Liver (tissue), 9 donors: ENCODE results near the gene PTGIS. TPM values are rescaled to one million over a fixed set of nuclear protein-coding genes. Genes with fewer than 3 reads are reported as not detected.

Experiments
- DNase-seq: peaks from one replicate; pipeline ENCODE4 v3.0.0-alpha.2; 2017; ENCODE audit warnings: low spot score
- H3K27ac ChIP-seq, 2 donors: one replicate each; pipeline ENCODE4 v1.7.0; 2013; ENCODE audit warnings: inconsistent platforms in 2 of 2, low read length in 2 of 2, control low read depth in 1 of 2, low read depth in 1 of 2, mild to moderate bottlenecking in 1 of 2
- H3K27me3 ChIP-seq, 4 donors: one replicate each; pipeline versions ENCODE4 v1.6.1 to v1.7.0; 2013; ENCODE audit warnings: low read length in 3 of 4, inconsistent platforms in 1 of 4, mild to moderate bottlenecking in 1 of 4, moderate library complexity in 1 of 4; ENCODE audit not compliant: control insufficient read depth in 4 of 4, insufficient read depth in 4 of 4
- H3K36me3 ChIP-seq, 4 donors: one replicate each; pipeline versions ENCODE4 v1.6.1 to v1.7.0; 2013; ENCODE audit warnings: low read length in 3 of 4, mild to moderate bottlenecking in 3 of 4, low read depth in 1 of 4, moderate library complexity in 1 of 4; ENCODE audit not compliant: control insufficient read depth in 4 of 4, insufficient read depth in 3 of 4
- H3K4me1 ChIP-seq, 4 donors: one replicate each; pipeline versions ENCODE4 v1.6.1 to v1.7.0; 2013; ENCODE audit warnings: low read length in 3 of 4, mild to moderate bottlenecking in 3 of 4, moderate library complexity in 1 of 4; ENCODE audit not compliant: control insufficient read depth in 4 of 4, insufficient read depth in 4 of 4
- H3K4me3 ChIP-seq, 3 donors: one replicate each; pipeline versions ENCODE4 v1.6.1 to v1.7.0; 2013; ENCODE audit warnings: low read length in 3 of 3, control low read depth in 1 of 3, low read depth in 1 of 3, mild to moderate bottlenecking in 1 of 3
- H3K9ac ChIP-seq, 2 donors: one replicate each; pipeline ENCODE4 v1.7.0; 2013; ENCODE audit warnings: low read length in 2 of 2, mild to moderate bottlenecking in 2 of 2, moderate library complexity in 2 of 2, control low read depth in 1 of 2, low read depth in 1 of 2
- H3K9me3 ChIP-seq, 4 donors: one replicate each; pipeline versions ENCODE4 v1.6.1 to v1.7.0; 2013; ENCODE audit warnings: low read length in 3 of 4; ENCODE audit not compliant: control insufficient read depth in 4 of 4
- EGR1 ChIP-seq, 2 donors: IDR thresholded peaks; 2 replicates each; pipeline ENCODE4 v1.6.1; 2016 to 2018; ENCODE audit warnings: antibody characterized with exemption in 2 of 2, low read depth in 2 of 2
- FOXA1 ChIP-seq: IDR thresholded peaks from 2 replicates; pipeline ENCODE4 v1.6.1; 2016; ENCODE audit warnings: antibody characterized with exemption
- FOXA2 ChIP-seq: IDR thresholded peaks from 2 replicates; pipeline ENCODE4 v1.6.1; 2016; ENCODE audit warnings: antibody characterized with exemption
- GABPA ChIP-seq, 2 donors: IDR thresholded peaks in 1 of 2; conservative IDR thresholded peaks in 1 of 2; 2 replicates each; pipeline ENCODE4 v1.6.1; 2016; ENCODE audit warnings: antibody characterized with exemption in 2 of 2, mild to moderate bottlenecking in 1 of 2, moderate library complexity in 1 of 2
- HNF4A ChIP-seq, 2 donors: conservative IDR thresholded peaks; 2 replicates each; pipeline ENCODE4 v1.6.1; 2016; ENCODE audit warnings: antibody characterized with exemption in 2 of 2, mild to moderate bottlenecking in 2 of 2
- HNF4G ChIP-seq: IDR thresholded peaks from 2 replicates; pipeline ENCODE4 v1.6.1; 2016; ENCODE audit warnings: antibody characterized with exemption
- JUND ChIP-seq, 2 donors: IDR thresholded peaks; 2 replicates each; pipeline ENCODE4 v1.6.1; 2016; ENCODE audit warnings: antibody characterized with exemption in 2 of 2
- NR2F2 ChIP-seq: IDR thresholded peaks from 2 replicates; pipeline ENCODE4 v1.6.1; 2016; ENCODE audit warnings: antibody characterized with exemption
- RAD21 ChIP-seq, 2 donors: IDR thresholded peaks; 2 replicates each; pipeline ENCODE4 v1.6.1; 2016; ENCODE audit warnings: antibody characterized with exemption in 2 of 2, mild to moderate bottlenecking in 2 of 2
- REST ChIP-seq: IDR thresholded peaks from 2 replicates; pipeline ENCODE4 v1.6.1; 2016; ENCODE audit warnings: antibody characterized with exemption, mild to moderate bottlenecking
- RXRA ChIP-seq, 2 donors: IDR thresholded peaks; 2 replicates each; pipeline ENCODE4 v1.6.1; 2017 to 2018; ENCODE audit warnings: antibody characterized with exemption in 2 of 2, mild to moderate bottlenecking in 1 of 2
- SP1 ChIP-seq: IDR thresholded peaks from 2 replicates; pipeline ENCODE4 v1.6.1; 2018; ENCODE audit warnings: antibody characterized with exemption, mild to moderate bottlenecking
- TAF1 ChIP-seq: conservative IDR thresholded peaks from 2 replicates; pipeline ENCODE4 v1.6.1; 2016; ENCODE audit warnings: antibody characterized with exemption, mild to moderate bottlenecking
- WGBS: extraction: QIAGEN DNeasy Blood & Tissue Kit; methylation state at CpG from one replicate; pipeline ENCODE4 v1.1.7; 2013; 5-methylcytosine and 5-hydroxymethylcytosine counted together
- polyA plus RNA-seq, 2 donors: library from polyadenylated mRNA; stranded (reverse) in 1 of 2; unstranded in 1 of 2; fragments of 200-250 nt in 1 of 2; fragments of >200 nt in 1 of 2; fragmentation: Nextera tagmentation in 1 of 2; extraction: Ambion mirVana in 1 of 2; gene quantifications; one replicate each; pipeline versions ENCODE4 v1.2.1 to v1.2.3, GENCODE V29; 2013 to 2015
- total RNA-seq, 2 donors: library from RNA; depleted of rRNA; stranded (reverse); fragments of >200 nt; gene quantifications; one replicate each; pipeline ENCODE4 v1.2.3, GENCODE V29; 2014
- TF ChIP-seq, protein P1 (sequence below): IDR thresholded peaks from 2 replicates; pipeline ENCODE4 v1.6.1; 2016; ENCODE audit warnings: antibody characterized with exemption
- TF ChIP-seq, protein P2 (sequence below): IDR thresholded peaks from 2 replicates; pipeline ENCODE4 v1.6.1; 2016; ENCODE audit warnings: antibody characterized with exemption
- TF ChIP-seq, protein P3 (sequence below): fragments of 150-350 bp; IDR thresholded peaks from 2 replicates; pipeline ENCODE4 v1.5.1; 2017; ENCODE audit warnings: improper control_type of control experiment, low read depth, low read length; ENCODE audit not compliant: missing input control
- donor health status: healthy.
- donor health status: healthy.
- donor health status: healthy.
- donor health status: healthy.
- donor health status: healthy.

PTGIS gene
- total and polyA plus RNA-seq, 4 donors: 2.2 to 6.3 (median 3.8) TPM

- WGBS: 83% methylated on average over 10 of the region's 10 CpGs
- Histone ChIP-seq H3K27me3 (no peaks in the 10 kb centered on the region), H3K36me3 (no peaks in the 10 kb centered on the region), H3K9me3 (peaks cover 0 to 3% (median under 1%) of the 10 kb centered on the region in 4 donors), H3K27ac (no peak overlapping the region), H3K4me3 (no peak overlapping the region), H3K9ac (no peak overlapping the region), H3K4me1 (peaks cover 15 to 24% (median 22%) of the 10 kb centered on the region in 4 donors)
- peak in 1 of 2 donors; percentile 69 for TF ChIP-seq RXRA (IDR thresholded peaks at IDR 0.05)
- TF ChIP-seq RAD21 (IDR thresholded peaks at IDR 0.05): no peak
- DNase-seq: no peak
Measured at GRCh38 chr20:49587111-49587570, 19.2 kb upstream of the PTGIS start.

DNA sequence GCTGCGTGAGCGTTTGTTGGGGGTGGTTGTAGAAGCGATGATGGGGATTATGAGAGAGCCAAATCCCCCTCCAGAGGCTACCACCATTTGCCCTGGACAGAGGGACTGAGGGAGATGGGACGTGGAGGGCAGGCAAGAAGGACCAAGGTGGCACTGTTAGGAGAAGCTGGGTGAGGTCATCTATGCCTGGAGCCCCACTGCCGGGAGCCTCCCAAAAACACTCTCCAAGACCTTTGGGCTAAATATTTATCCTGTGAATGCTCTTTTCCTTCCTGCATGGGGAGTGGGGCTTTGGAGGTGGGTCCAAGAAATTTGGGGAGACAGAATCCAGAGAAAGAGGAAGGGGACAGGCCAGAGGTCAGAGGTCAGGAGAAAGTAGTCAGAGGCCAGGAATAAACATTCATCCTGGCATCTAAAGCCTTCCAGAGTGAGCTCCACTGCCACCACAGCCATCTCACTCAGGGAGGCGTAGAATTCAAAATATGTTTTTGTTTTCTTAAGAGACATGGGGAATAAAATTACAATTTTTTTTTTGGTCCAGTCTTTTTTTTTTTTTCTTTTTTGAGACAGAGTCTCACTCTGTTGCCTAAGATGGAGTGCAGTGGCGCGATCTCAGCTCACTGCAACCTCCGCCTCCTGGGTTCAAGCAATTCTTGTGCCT lies 17.8 kb upstream of the PTGIS start:
- Histone ChIP-seq H3K27me3 (no peaks in the 10 kb centered on the region), H3K9ac (no peak overlapping the region), H3K27ac (no peak overlapping the region), H3K4me3 (no peak overlapping the region), H3K36me3 (no peaks in the 10 kb centered on the region), H3K9me3 (peaks cover 0 to 3% (median under 1%) of the 10 kb centered on the region in 4 donors), H3K4me1 (peaks cover 15 to 24% (median 22%) of the 10 kb centered on the region in 4 donors)
- DNase-seq: no peak
- WGBS: 95% methylated on average over 9 of the region's 9 CpGs
- TF ChIP-seq TAF1 (no peak), FOXA2 (no peak), RAD21 (IDR thresholded peaks at IDR 0.05) (no peak), GABPA (IDR thresholded peaks at IDR 0.05 in 1 of 2, conservative IDR thresholded peaks at IDR 0.05 in 1 of 2) (no peak), JUND (IDR thresholded peaks at IDR 0.05) (no peak), REST (no peak), HNF4A (conservative IDR thresholded peaks at IDR 0.05) (no peak), RXRA (IDR thresholded peaks at IDR 0.05) (no peak), SP1 (no peak), NR2F2 (no peak), FOXA1 (no peak), EGR1 (IDR thresholded peaks at IDR 0.05; ENCODE audit: low read depth in 2 of 2) (no peak), HNF4G (no peak)
- TF ChIP-seq, protein P1, sequence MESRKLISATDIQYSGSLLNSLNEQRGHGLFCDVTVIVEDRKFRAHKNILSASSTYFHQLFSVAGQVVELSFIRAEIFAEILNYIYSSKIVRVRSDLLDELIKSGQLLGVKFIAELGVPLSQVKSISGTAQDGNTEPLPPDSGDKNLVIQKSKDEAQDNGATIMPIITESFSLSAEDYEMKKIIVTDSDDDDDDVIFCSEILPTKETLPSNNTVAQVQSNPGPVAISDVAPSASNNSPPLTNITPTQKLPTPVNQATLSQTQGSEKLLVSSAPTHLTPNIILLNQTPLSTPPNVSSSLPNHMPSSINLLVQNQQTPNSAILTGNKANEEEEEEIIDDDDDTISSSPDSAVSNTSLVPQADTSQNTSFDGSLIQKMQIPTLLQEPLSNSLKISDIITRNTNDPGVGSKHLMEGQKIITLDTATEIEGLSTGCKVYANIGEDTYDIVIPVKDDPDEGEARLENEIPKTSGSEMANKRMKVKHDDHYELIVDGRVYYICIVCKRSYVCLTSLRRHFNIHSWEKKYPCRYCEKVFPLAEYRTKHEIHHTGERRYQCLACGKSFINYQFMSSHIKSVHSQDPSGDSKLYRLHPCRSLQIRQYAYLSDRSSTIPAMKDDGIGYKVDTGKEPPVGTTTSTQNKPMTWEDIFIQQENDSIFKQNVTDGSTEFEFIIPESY: no peak
- TF ChIP-seq, protein P2, sequence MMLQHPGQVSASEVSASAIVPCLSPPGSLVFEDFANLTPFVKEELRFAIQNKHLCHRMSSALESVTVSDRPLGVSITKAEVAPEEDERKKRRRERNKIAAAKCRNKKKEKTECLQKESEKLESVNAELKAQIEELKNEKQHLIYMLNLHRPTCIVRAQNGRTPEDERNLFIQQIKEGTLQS: no peak
- TF ChIP-seq, protein P3, sequence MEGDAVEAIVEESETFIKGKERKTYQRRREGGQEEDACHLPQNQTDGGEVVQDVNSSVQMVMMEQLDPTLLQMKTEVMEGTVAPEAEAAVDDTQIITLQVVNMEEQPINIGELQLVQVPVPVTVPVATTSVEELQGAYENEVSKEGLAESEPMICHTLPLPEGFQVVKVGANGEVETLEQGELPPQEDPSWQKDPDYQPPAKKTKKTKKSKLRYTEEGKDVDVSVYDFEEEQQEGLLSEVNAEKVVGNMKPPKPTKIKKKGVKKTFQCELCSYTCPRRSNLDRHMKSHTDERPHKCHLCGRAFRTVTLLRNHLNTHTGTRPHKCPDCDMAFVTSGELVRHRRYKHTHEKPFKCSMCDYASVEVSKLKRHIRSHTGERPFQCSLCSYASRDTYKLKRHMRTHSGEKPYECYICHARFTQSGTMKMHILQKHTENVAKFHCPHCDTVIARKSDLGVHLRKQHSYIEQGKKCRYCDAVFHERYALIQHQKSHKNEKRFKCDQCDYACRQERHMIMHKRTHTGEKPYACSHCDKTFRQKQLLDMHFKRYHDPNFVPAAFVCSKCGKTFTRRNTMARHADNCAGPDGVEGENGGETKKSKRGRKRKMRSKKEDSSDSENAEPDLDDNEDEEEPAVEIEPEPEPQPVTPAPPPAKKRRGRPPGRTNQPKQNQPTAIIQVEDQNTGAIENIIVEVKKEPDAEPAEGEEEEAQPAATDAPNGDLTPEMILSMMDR: no peak
